ENCODE data around the gene MLPH. TPM values are rescaled to one million over a fixed set of nuclear protein-coding genes. Genes with fewer than 3 reads are reported as not detected.
A peak's percentile ranks its signal among the peaks of the same experiment; 100 is the strongest.

MLPH gene
- total and polyA plus RNA-seq, 2 of the 13 experiments (the other 11 are each of a cell fraction or from before 2014, with no cell fraction given) = 0.12 TPM; not detected in 1

- TF ChIP-seq GLI4 (CRISPR knock-in tag; IDR thresholded peaks at IDR 0.05; ENCODE audit: borderline replicate concordance) (no peak), THRA (CRISPR knock-in tag; IDR thresholded peaks at IDR 0.05; ENCODE audit: borderline replicate concordance) (peak; percentile 73), MTERF4 (CRISPR knock-in tag; IDR thresholded peaks at IDR 0.05) (peak; percentile 78; the same call in 1 of the 2 replicates), PAWR (CRISPR knock-in tag; IDR thresholded peaks at IDR 0.05; ENCODE audit: borderline replicate concordance) (no peak), ZFP41 (CRISPR knock-in tag; IDR thresholded peaks at IDR 0.05; ENCODE audit: borderline replicate concordance) (no peak; the same call in 1 of the 2 replicates), ZNF281 (CRISPR knock-in tag; IDR thresholded peaks at IDR 0.05; ENCODE audit: borderline replicate concordance) (no peak)
- TF ChIP-seq, protein P1, sequence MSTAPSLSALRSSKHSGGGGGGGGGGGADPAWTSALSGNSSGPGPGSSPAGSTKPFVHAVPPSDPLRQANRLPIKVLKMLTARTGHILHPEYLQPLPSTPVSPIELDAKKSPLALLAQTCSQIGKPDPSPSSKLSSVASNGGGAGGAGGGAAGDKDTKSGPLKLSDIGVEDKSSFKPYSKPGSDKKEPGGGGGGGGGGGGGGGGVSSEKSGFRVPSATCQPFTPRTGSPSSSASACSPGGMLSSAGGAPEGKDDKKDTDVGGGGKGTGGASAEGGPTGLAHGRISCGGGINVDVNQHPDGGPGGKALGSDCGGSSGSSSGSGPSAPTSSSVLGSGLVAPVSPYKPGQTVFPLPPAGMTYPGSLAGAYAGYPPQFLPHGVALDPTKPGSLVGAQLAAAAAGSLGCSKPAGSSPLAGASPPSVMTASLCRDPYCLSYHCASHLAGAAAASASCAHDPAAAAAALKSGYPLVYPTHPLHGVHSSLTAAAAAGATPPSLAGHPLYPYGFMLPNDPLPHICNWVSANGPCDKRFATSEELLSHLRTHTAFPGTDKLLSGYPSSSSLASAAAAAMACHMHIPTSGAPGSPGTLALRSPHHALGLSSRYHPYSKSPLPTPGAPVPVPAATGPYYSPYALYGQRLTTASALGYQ (CRISPR knock-in tag; IDR thresholded peaks at IDR 0.05) = 0 out of 2 replicates have a peak, but pooled peaks have one; percentile 18
These were observed 114.5 kb downstream of the MLPH start (continued) for GRCh38 chr2:237601453-237602116.
